ENCODE measurements around the gene ARHGAP10. TPM values are rescaled to one million over a fixed set of nuclear protein-coding genes. Genes with fewer than 3 reads are reported as not detected.

The ARHGAP10 gene
- total and polyA plus RNA-seq, 10 of the 15 experiments (the other 5 are each of a cell fraction or from before 2014, with no cell fraction given): 1.3 to 25.8 (median 17.2) TPM

- TF ChIP-seq ETV6 (conservative IDR thresholded peaks at IDR 0.05 in 1 of 2, IDR thresholded peaks at IDR 0.05 in 1 of 2; ENCODE audit: borderline replicate concordance in 1 of 2, low read depth in 1 of 2): no peak
- no peak for TF ChIP-seq IKZF2 (IDR thresholded peaks at IDR 0.05)
- TF ChIP-seq, protein P1, sequence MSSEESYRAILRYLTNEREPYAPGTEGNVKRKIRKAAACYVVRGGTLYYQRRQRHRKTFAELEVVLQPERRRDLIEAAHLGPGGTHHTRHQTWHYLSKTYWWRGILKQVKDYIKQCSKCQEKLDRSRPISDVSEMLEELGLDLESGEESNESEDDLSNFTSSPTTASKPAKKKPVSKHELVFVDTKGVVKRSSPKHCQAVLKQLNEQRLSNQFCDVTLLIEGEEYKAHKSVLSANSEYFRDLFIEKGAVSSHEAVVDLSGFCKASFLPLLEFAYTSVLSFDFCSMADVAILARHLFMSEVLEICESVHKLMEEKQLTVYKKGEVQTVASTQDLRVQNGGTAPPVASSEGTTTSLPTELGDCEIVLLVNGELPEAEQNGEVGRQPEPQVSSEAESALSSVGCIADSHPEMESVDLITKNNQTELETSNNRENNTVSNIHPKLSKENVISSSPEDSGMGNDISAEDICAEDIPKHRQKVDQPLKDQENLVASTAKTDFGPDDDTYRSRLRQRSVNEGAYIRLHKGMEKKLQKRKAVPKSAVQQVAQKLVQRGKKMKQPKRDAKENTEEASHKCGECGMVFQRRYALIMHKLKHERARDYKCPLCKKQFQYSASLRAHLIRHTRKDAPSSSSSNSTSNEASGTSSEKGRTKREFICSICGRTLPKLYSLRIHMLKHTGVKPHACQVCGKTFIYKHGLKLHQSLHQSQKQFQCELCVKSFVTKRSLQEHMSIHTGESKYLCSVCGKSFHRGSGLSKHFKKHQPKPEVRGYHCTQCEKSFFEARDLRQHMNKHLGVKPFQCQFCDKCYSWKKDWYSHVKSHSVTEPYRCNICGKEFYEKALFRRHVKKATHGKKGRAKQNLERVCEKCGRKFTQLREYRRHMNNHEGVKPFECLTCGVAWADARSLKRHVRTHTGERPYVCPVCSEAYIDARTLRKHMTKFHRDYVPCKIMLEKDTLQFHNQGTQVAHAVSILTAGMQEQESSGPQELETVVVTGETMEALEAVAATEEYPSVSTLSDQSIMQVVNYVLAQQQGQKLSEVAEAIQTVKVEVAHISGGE (CRISPR knock-in tag; IDR thresholded peaks at IDR 0.05): no peak
- TF ChIP-seq USF1 (IDR thresholded peaks at IDR 0.05; ENCODE audit: borderline replicate concordance, extremely low read length, insufficient read depth, low read depth, low read length): no peak
- no peak for TF ChIP-seq SIX5 (IDR thresholded peaks at IDR 0.05; ENCODE audit: low read depth, low read length, severe bottlenecking)
- TF ChIP-seq ZNF687 (IDR thresholded peaks at IDR 0.05): no peak
- TF ChIP-seq, protein P2, sequence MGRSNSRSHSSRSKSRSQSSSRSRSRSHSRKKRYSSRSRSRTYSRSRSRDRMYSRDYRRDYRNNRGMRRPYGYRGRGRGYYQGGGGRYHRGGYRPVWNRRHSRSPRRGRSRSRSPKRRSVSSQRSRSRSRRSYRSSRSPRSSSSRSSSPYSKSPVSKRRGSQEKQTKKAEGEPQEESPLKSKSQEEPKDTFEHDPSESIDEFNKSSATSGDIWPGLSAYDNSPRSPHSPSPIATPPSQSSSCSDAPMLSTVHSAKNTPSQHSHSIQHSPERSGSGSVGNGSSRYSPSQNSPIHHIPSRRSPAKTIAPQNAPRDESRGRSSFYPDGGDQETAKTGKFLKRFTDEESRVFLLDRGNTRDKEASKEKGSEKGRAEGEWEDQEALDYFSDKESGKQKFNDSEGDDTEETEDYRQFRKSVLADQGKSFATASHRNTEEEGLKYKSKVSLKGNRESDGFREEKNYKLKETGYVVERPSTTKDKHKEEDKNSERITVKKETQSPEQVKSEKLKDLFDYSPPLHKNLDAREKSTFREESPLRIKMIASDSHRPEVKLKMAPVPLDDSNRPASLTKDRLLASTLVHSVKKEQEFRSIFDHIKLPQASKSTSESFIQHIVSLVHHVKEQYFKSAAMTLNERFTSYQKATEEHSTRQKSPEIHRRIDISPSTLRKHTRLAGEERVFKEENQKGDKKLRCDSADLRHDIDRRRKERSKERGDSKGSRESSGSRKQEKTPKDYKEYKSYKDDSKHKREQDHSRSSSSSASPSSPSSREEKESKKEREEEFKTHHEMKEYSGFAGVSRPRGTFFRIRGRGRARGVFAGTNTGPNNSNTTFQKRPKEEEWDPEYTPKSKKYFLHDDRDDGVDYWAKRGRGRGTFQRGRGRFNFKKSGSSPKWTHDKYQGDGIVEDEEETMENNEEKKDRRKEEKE (IDR thresholded peaks at IDR 0.05): no peak
- no peak for TF ChIP-seq BMI1 (IDR thresholded peaks at IDR 0.05; ENCODE audit: borderline replicate concordance)
- TF ChIP-seq CBFB (IDR thresholded peaks at IDR 0.05; ENCODE audit: low read depth): no peak
- TF ChIP-seq, protein P3, sequence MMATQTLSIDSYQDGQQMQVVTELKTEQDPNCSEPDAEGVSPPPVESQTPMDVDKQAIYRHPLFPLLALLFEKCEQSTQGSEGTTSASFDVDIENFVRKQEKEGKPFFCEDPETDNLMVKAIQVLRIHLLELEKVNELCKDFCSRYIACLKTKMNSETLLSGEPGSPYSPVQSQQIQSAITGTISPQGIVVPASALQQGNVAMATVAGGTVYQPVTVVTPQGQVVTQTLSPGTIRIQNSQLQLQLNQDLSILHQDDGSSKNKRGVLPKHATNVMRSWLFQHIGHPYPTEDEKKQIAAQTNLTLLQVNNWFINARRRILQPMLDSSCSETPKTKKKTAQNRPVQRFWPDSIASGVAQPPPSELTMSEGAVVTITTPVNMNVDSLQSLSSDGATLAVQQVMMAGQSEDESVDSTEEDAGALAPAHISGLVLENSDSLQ (IDR thresholded peaks at IDR 0.05): no peak
- TF ChIP-seq ZZZ3 (IDR thresholded peaks at IDR 0.05; ENCODE audit: control insufficient read depth, insufficient read length, low read depth): no peak
- no peak for TF ChIP-seq CHD1 (IDR thresholded peaks at IDR 0.05; ENCODE audit: low read depth, low read length)
- TF ChIP-seq ATF7 (IDR thresholded peaks at IDR 0.05; ENCODE audit: low read depth): no peak
- no peak for TF ChIP-seq SRF (IDR thresholded peaks at IDR 0.05; ENCODE audit: low read depth in 2 of 2, low read length in 2 of 2)
- TF ChIP-seq RAD21 (IDR thresholded peaks at IDR 0.05; ENCODE audit: insufficient read depth, low read depth, low read length): peak; percentile 47
Measured at GRCh38 chr4:147863111-147863747, 131.3 kb downstream of the ARHGAP10 start (continued).

All from GM12878 (cell line).